AML-193 (cell line): Measurements from ENCODE around the gene ZPBP.
"Not testable (repeated sequence)": the region's sequence is repeated elsewhere in the genome, so short reads cannot be mapped to it uniquely, and the experiment has no call there.

Experiments used
- DNase-seq, 2 experiments: peaks; one replicate each; lab custom pipeline; 2025; lab: John Stamatoyannopoulos, UW

Gene ZPBP

DNA sequence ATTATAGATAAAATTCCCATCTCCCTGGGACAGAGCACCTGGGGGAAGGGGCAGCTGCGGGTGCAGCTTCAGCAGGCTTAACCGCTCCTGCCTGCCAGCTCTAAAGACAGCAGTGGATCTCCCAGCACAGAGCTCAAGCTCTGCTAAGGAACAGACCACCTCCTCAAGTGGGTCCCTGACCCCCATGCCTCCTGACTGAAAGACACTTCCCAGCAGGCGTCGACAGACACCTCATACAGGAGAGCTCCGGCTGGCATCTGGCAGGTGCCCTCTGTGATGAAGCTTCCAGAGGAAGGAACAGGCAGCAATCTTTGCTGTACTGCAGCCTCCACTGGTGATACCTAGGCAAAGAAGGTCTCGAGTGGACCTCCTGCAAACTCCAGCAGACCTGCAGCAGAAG, 51.9 kb downstream of the ZPBP start:
- DNase-seq, result not testable (repeated sequence)

DNA sequence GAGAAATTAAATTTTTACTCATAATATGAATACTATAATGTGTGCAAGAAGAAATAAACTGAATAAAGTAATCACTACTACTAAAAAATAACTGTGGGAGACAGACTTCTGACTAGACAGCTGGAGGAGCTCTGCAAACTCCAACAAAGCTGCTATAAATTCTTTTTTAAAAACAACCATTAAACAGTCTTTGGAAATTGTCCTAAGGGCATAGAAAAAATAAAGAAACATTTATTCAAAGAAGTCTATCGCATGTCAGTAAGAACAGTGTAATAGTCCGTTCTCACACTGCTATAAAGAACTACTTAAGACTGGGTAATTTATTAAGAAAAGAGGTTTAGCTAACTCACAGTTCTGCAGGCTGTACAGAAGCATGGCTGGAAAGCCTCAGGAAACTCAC, 56.0 kb downstream of the ZPBP start:
- no peak for DNase-seq

DNA sequence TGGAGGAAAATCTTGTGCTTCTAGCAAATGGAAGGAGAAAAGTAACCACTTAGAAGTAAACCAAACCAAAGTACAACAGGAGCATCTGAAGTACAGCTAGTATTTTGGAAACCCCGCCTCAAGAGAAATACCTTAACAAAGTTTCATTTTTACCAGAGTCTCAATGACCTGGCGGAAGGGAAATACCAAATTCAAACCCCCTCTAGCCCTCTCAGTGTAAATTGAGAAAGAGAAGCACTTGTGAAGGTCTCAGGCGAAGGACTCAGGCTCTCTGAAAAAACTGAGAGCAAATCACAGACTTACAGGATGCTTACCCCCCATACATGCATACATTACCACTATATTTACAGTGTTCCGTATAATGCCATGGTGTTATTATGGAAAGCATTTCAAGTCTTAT, 70.1 kb downstream of the ZPBP start:
- DNase-seq, result no peak

DNA sequence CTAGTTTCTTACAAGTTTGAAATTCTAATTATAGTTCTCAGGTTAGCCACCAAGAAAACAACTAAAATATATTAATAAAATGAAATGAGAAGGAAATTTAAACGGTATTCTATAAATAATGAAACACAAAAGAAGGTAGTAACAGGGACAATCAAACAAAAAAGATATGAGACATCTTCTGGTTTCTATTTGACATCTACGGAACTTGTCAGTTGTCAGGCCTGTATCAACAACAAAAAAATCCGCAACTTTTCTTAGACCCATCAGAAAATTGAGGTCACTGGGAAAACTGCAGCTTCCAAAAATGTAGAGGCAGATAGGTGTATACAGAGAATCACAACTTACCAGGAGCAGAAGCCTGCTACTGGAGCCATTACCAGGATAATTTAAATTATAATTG, 70.6 kb downstream of the ZPBP start:
- no peak for DNase-seq

DNA sequence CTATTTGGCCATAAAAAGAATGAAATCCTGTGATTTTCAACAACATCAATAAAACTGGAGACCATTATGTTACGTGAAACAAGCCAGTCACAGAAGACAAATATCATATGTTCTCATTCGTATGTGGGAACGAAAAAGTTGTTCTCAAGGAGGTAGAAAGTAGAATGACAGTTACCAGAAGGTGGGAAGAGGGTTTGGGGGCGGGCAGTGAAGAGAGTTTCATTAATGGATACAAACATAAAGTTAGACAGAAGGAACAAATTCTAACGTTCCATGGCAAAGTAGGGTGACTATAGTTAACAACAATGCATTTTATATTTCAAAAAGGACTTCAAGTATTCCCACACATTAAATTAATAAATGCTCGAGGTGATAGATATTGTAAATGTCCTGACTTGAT, 97.4 kb downstream of the ZPBP start:
- DNase-seq, result no peak

DNA sequence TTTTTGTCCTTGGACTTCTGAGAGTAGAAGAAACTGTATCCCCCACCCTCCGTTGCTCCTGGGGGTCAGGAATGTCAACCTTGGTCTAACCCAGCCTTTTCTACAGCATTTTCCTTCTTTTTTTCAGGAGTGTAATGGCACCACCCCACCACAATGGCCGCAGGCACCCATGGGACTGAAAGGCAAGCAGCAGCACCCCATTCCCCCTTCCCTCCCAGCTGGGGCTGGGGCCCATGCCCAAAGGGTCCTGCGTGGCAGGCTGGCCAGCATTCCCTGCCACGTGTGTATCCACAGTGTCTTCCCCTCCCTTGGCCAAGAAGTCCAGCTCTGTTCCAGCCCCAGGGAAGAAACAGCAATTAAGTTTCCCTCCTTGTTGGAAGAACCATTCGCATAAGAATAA, 106.9 kb downstream of the ZPBP start:
- DNase-seq, result no peak

DNA sequence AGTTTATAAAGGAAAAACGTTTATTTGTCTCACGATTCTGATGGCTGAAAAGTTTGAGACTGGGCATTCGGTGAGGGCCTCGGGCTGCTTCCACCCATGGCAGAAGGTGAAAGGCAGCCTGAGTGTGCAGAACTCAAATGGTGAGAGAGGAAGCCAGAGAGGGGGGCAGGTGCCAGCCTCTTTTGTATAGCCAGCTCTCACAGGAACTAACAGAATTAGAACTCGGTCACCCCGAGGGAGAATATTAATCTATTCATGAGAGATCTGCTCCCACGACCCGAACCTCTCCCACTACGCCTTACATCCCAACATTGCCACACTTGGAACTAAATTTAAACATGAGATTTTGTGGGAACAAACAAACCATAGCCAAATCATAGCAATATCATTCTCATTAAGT, 112.6 kb downstream of the ZPBP start:
- no peak for DNase-seq

DNA sequence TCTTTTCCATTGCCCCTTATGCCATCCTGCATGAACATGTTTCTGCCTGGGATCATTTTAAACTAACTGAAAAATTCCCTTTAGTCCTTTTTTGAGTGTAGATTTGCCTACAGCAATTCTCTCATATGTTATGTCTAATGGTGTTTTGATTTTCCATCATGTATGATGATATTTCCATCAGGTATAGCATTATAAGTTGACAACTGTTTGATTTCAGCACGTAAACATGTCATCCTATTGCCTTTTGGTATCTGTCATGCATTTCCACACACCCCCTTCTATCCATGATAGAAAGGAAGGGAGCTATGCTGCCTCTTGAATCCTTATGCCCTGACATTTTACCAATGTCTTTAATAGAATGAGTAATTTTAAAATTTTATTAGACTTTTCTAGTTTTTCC, 116.8 kb downstream of the ZPBP start:
- DNase-seq, result no peak

DNA sequence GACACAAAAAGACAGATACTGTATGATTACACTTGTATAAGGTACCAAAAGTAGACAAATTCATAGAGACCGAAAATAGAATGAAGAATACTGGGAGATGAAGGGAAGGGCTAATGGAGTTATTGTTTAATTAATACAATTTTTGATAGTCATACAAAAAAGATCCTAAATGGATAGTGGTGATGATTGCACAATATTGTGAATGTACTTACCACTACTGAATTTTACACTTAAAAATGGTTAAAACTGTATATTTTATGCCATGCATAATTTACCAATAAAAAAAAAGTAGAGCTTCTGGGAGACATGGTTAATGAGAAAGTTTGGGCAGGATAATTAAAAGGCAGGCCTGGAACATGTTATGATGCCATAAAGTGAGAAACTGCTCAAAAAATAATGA, 119.0 kb downstream of the ZPBP start:
- no peak for DNase-seq

DNA sequence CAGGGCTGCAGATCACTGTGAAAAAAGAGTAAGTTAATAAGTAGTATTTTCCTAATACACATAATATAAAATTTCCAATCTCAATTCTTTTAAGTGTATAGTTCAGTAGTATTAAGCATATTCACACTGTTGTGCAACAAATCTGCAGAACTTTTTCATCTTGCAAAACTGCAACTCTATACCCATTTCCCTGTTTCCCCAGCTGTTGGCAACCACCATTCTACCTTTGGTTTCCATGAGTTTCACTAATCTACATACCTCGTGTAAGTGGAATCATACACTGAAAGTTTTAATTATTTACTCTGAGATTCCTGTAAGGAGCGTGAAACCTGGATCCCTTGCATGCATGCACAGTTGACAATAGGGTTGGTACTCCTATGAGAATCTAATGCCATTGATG, 155.4 kb downstream of the ZPBP start:
- no peak for DNase-seq

DNA sequence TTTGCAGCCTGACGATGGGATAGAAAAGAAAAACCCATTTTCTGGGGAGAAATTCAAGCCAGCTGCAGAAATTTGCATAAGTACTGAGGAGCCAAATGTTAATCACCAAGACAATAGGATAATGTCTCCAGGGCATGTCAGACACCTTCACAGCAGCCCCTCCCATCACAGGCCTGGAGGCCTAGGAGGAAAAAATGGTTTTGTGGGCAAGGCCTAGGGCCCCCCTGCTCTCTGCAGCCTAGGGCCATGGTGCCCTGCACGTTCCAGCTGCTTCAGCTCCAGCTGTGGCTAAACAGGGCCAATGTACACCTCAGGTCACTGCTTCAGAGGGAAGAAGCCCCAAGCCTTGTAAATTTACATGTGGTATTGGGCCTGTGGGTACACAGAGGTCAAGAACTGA, 161.4 kb downstream of the ZPBP start:
- no peak for DNase-seq

DNA sequence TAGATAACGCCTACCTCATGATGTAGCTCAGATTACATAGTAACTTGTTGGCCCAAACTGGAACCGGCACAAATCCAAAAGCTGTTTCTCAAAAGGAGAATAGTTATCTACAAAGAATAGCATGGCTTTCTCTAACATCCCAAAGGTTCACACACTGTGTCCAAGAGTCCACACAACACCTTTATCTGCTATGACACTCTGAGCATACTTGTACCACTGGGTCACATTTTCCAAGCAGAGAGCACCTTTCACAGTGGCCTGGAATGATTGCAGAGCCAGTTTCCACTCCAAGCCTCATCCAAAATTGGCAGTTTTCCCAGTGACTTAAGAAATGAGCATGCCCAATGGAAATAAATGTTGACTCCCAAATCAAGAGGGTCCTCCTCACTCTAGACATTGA, 164.3 kb downstream of the ZPBP start:
- no peak for DNase-seq

DNA sequence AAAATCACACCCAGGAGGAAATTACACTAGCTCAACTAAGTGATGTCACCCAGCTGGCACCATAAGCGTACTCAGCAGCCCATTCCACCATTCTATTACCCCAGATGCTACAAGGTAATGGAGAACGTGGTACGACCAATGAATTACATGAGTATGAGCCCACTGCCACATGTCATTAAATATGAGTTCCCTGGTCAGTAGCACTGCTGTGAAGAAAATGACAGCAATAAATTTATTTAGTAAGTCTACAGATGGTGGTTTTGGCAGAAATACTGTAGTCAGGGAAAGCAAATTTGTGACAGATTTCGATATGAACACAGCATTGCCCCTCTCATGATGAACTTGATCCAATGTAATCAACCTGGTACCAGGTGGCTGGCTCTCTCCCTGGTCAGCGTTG, 165.4 kb downstream of the ZPBP start:
- no peak for DNase-seq

DNA sequence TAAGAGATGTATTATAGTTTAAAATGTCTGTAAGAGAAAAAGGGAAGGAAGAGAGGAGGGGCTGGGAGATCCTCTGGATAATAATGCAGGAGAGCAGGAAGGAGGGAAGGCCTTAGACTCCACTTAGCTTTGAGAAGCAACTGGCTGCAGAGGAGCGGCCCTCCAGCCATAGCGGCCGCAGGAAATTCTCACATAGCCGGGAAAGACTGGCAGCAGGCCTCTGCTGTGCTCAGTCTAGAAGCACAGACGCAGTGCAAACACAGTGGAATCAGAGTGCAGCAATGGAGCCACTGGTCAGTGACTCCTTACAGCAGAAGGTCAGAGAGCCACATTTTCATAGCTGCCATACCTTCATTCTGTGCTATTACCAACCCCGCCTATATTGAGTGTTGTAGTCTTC, 166.3 kb downstream of the ZPBP start:
- no peak for DNase-seq

DNA sequence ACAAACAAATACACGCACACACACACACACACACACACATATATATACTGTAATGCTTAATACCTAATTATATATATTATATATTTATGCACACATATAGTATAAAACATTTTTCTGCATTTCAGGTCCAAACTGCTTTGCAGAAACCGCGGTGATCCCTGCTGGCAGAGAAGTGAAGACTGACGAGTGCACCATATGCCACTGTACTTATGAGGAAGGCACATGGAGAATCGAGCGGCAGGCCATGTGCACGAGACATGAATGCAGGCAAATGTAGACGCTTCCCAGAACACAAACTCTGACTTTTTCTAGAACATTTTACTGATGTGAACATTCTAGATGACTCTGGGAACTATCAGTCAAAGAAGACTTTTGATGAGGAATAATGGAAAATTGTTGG, 181.1 kb downstream of the ZPBP start:
- DNase-seq, result no peak

DNA sequence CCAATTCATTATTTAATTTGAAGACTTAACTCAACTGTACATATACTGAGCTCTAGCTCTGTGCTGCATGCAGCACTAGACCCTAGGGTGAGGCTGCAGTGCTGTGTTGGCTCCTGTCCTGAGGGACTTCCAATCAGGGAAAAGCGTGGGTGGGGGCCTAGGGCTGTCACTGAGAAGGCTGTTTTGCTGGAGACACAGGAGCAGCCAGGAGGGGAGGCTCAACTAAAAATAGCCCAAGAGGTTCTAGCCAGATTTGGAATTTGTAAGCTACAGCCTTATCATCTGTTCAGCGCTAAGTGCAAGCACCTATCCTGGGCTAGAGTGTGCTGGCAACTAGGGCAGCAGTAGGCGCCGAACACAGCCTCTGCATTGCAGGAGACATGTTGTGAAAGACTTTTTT, 198.5 kb downstream of the ZPBP start:
- DNase-seq, result no peak

DNA sequence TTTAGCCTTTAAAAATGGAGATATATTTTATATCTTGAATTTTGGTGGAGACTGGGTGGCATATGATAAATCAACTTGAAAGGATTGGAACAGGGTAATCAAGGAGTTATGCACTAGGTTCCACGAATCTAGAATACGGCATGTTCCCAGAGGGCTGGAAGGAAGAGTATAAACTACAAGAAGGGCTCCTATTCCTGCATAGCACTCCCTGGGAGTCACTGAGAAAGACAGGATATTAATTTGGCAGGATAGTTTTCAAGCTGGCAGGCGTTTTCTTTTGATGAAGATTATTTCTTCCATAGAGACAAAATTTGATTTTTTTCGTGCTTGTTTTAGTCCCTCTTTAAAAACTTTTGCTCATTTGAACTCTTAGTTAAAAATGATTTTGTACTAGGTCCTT, 199.9 kb downstream of the ZPBP start:
- DNase-seq, result no peak

DNA sequence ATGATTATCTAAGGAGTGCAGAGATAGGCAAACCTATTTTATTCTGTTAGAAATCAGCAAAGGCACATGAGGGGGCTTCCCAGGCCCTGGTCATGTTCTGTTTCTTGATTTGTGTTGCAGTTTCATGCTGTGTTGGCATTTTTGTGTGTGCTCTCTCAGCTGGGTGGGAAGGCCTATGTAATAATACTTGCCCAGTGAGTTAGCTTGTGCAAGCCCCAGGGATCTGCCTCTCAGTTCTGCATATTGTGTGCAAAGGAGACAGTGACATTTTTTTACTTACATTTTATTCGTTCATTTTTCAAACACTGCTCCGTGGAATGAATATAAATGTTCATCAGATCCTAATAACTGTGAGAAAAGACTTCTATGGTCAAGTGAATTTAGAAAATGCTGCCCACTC, 200.6 kb downstream of the ZPBP start:
- DNase-seq, result no peak
